HepG2 (cell line): ENCODE measurements around the gene NAMPT. TPM values are rescaled to one million over a fixed set of nuclear protein-coding genes. Genes with fewer than 3 reads are reported as not detected.

Experiments used
- ATAC-seq: fragments of 200-7000 bp; cut with Tn5 transposase; 3 replicates; pipeline ENCODE4 v1.9.1; 2020; ENCODE audit warnings: mild to moderate bottlenecking, moderate library complexity
- BruUV-seq: library from RNA; stranded (reverse); fragments of 400-500 nt; replicated peaks from 2 replicates; lab custom pipeline; 2021; lab: Mats Ljungman, UMichigan
- CTCF ChIA-PET: fragments of 300-600 bp; formaldehyde crosslinking; extraction: SDS; loops from one replicate; lab custom pipeline; 2021; ENCODE audit warnings: low total read pairs, inconsistent platforms, low intra/inter-chr PET ratio; lab: Yijun Ruan, JAX
- POLR2A ChIA-PET: fragments of 350-600 bp; sonication (Branson Sonifier 250); formaldehyde crosslinking; loops from one replicate; lab custom pipeline; 2020; ENCODE audit warnings: antibody characterized with exemption, inconsistent platforms; lab: Yijun Ruan, JAX
- DNase-seq: peaks from one replicate; pipeline ENCODE4 v3.0.0-alpha.2; 2015; ENCODE audit warnings: low spot score
- FAIRE-seq: peaks from 3 replicates; lab custom pipeline; 2011; peaks lifted over from hg19 to GRCh38; lab: Jason Lieb, UNC
- H2AFZ ChIP-seq: one replicate; pipeline ENCODE4 v1.6.1; 2011; ENCODE audit warnings: low read length, inconsistent platforms
- H3K27ac ChIP-seq: fragments of 300-600 bp; 3 replicates; pipeline ENCODE4 v1.8.0; 2011; ENCODE audit warnings: mixed run types, mild to moderate bottlenecking, mixed read lengths, low read length, inconsistent platforms; ENCODE audit not compliant: insufficient read depth; ENCODE audit errors: extremely low read length
- H3K27me3 ChIP-seq, 2 experiments: fragments of 200-600 bp in 1 of 2; 2 replicates in 1 of 2; 3 replicates in 1 of 2; pipeline versions ENCODE4 v1.6.0 to v1.8.0; 2011; ENCODE audit warnings: low read length in 2 of 2, mild to moderate bottlenecking in 2 of 2, moderate library complexity in 2 of 2, inconsistent platforms in 1 of 2; ENCODE audit not compliant: insufficient read depth in 2 of 2, control insufficient read depth in 1 of 2
- H3K36me3 ChIP-seq, 2 experiments: fragments of 200-600 bp in 1 of 2; replicated peaks in 1 of 2; 2 replicates in 1 of 2; 3 replicates in 1 of 2; pipeline versions ENCODE4 v1.5.1 to v1.8.0; 2011; ENCODE audit warnings: low read length in 2 of 2, inconsistent platforms in 1 of 2; ENCODE audit not compliant: insufficient read depth in 2 of 2, control insufficient read depth in 1 of 2
- H3K4me1 ChIP-seq: 2 replicates; pipeline ENCODE4 v1.5.1; 2012; ENCODE audit warnings: low read length, inconsistent platforms; ENCODE audit not compliant: insufficient read depth
- H3K4me2 ChIP-seq: 2 replicates; pipeline ENCODE4 v1.6.0; 2011; ENCODE audit warnings: low read depth, low read length, inconsistent platforms
- H3K4me3 ChIP-seq, 3 experiments: fragments of 200-600 bp in 1 of 3; sonication (generic), shearing (Covaris generic) in 1 of 3; replicated peaks in 1 of 3; 2 replicates each; pipeline ENCODE4 v1.5.1; 2011 to 2016; ENCODE audit warnings: low read length in 3 of 3, inconsistent platforms in 2 of 3, low read depth in 2 of 3, mild to moderate bottlenecking in 2 of 3, control low read depth in 1 of 3, mixed read lengths in 1 of 3; ENCODE audit not compliant: insufficient read depth in 1 of 3
- H3K79me2 ChIP-seq: one replicate; pipeline ENCODE4 v1.6.1; 2011; ENCODE audit warnings: low read length, inconsistent platforms; ENCODE audit not compliant: insufficient read depth
- H3K9ac ChIP-seq: 2 replicates; pipeline ENCODE4 v1.6.0; 2011; ENCODE audit warnings: mild to moderate bottlenecking, low read depth, low read length, inconsistent platforms; ENCODE audit not compliant: insufficient read depth
- H3K9me3 ChIP-seq: 2 replicates; pipeline ENCODE4 v1.5.1; 2012; ENCODE audit warnings: mild to moderate bottlenecking, low read length
- H4K20me1 ChIP-seq: 2 replicates; pipeline ENCODE4 v1.6.0; 2011; ENCODE audit warnings: inconsistent platforms, mild to moderate bottlenecking, low read length, moderate library complexity; ENCODE audit not compliant: insufficient read depth
- FOSL1 ChIP-seq: sonication (generic); formaldehyde crosslinking; IDR thresholded peaks from 2 replicates; pipeline ENCODE4 v1.9.0; 2021; ENCODE audit warnings: missing genetic modification reagents, borderline replicate concordance
- ZBTB40 ChIP-seq, 2 experiments: fragments of 450-650 bp in 1 of 2; sonication (generic) in 1 of 2; formaldehyde crosslinking in 1 of 2; IDR thresholded peaks; 2 replicates each; pipeline versions ENCODE4 v1.6.1 to v1.8.0; 2016 to 2022; ENCODE audit warnings: antibody characterized with exemption in 1 of 2, mild to moderate bottlenecking in 1 of 2, missing genetic modification reagents in 1 of 2
- WGBS: methylation state at CpG from one replicate; pipeline ENCODE4 v1.1.6; 2017; ENCODE audit warnings: low lambda C conversion rate; 5-methylcytosine and 5-hydroxymethylcytosine counted together
- in situ Hi-C: cut with HindIII; loops from 2 replicates; pipeline ENCODE4 v1.10.0; 2017; ENCODE audit warnings: low pct_unique_long_range_greater_than_20kb; ENCODE audit not compliant: extremely low pct_ligation_motif_present
- intact Hi-C: fragments of 100-400 bp; cut with micrococcal nuclease; formaldehyde crosslinking; loops from one replicate; pipeline ENCODE4 v1.10.0; 2022; ENCODE audit not compliant: unreplicated experiment
- polyA plus RNA-seq, 8 experiments: library from polyadenylated mRNA; depleted of rRNA in 3 of 8; stranded (reverse) in 7 of 8; unstranded in 1 of 8; fragments of >200 nt; fragmentation: Illumina TruSeq in 4 of 8; extraction: Trizol in 4 of 8; gene quantifications; 2 replicates each; pipeline versions ENCODE4 v1.2.1 to v1.2.3, GENCODE V29; 2011 to 2016; ENCODE audit warnings: low read depth in 4 of 8, missing spikeins in 1 of 8, mixed read lengths in 1 of 8; ENCODE audit not compliant: insufficient read depth in 1 of 8
- total RNA-seq, 5 experiments: library from RNA; depleted of rRNA; stranded (reverse); fragments of >200 nt; fragmentation: Illumina TruSeq; extraction: Trizol; gene quantifications; 2 replicates each; pipeline ENCODE4 v1.2.3, GENCODE V29; 2016; ENCODE audit warnings: low read depth in 1 of 5

Gene NAMPT
- total and polyA plus RNA-seq, 2 of the 13 experiments (the other 11 are each of a cell fraction or from before 2014, with no cell fraction given) = 15.8 to 67.7 TPM

- no peak overlapping the region for H3K4me3 ChIP-seq
- no peak overlapping the region for H3K27ac ChIP-seq
- DNase-seq (no peak), ATAC-seq (no peak), FAIRE-seq (no peak)
- no peaks in the 10 kb centered on the region for H3K9me3 ChIP-seq
- POLR2A ChIA-PET = no interaction called here
- 48% methylated on average over 2 of the region's 2 CpGs for WGBS
- no peak overlapping the region for H3K9ac ChIP-seq
- no peak overlapping the region for H3K4me2 ChIP-seq
- CTCF ChIA-PET = no interaction called here
- TF ChIP-seq ZBTB40 (IDR thresholded peaks at IDR 0.05) = peak; percentile 62; the same call in 1 of the 2 replicates
- no peak for TF ChIP-seq ZBTB40 (CRISPR knock-in tag; IDR thresholded peaks at IDR 0.05)
- TF ChIP-seq FOSL1 (CRISPR knock-in tag) = no peak
- TF ChIP-seq, all 625 proteins: peak for 1
- intact Hi-C loops (no loop called here), in situ Hi-C loops (no loop called here)
- H3K36me3 ChIP-seq = no peaks in the 10 kb centered on the region
- no peak overlapping the region for H2AFZ ChIP-seq
- no TSS peak for BruUV-seq
- H3K79me2 ChIP-seq = no peaks in the 10 kb centered on the region
- no peaks in the 10 kb centered on the region for H4K20me1 ChIP-seq
- H3K27me3 ChIP-seq = no peaks in the 10 kb centered on the region; a peak in 1 of 5 replicates
- 0 out of 2 replicates have a peak, but pooled peaks cover 8% of the 10 kb centered on the region for H3K4me1 ChIP-seq
Observed at GRCh38 chr7:106314875-106315274, 30.1 kb upstream of the NAMPT start.
